Fibroblast of lung (primary cell): Measurements from ENCODE around the gene POLR2I. TPM values are rescaled to one million over a fixed set of nuclear protein-coding genes. Genes with fewer than 3 reads are reported as not detected.

Experiments used
- DNase-seq, 2 donors: peaks; one replicate each; pipeline versions ENCODE4 v3.0.0 to v3.0.0-alpha.2; 2010; ENCODE audit warnings: low read depth in 2 of 2
- H2AFZ ChIP-seq: 2 replicates; pipeline ENCODE4 v1.5.1; 2012; ENCODE audit warnings: low read length, control low read depth, inconsistent platforms
- H3K27ac ChIP-seq: 2 replicates; pipeline ENCODE4 v1.5.1; 2011; ENCODE audit warnings: low read length, control low read depth; ENCODE audit not compliant: insufficient read depth
- H3K27me3 ChIP-seq: 2 replicates; pipeline ENCODE4 v1.5.1; 2011; ENCODE audit warnings: mild to moderate bottlenecking, low read length; ENCODE audit not compliant: control insufficient read depth, insufficient read depth
- H3K36me3 ChIP-seq: 2 replicates; pipeline ENCODE4 v1.5.1; 2011; ENCODE audit warnings: low read length; ENCODE audit not compliant: control insufficient read depth, insufficient read depth
- H3K4me1 ChIP-seq: 2 replicates; pipeline ENCODE4 v1.5.1; 2011; ENCODE audit warnings: low read length; ENCODE audit not compliant: control insufficient read depth, insufficient read depth; ENCODE audit errors: extremely low read depth
- H3K4me2 ChIP-seq: 2 replicates; pipeline ENCODE4 v1.5.1; 2011; ENCODE audit warnings: low read length, control low read depth; ENCODE audit not compliant: insufficient read depth; ENCODE audit errors: extremely low read depth
- H3K4me3 ChIP-seq, 4 experiments: fragments of 200-600 bp in 1 of 4; sonication (generic) in 1 of 4; replicated peaks in 1 of 4; 2 replicates each; pipeline ENCODE4 v1.5.1; 2011 to 2016; ENCODE audit warnings: low read length in 4 of 4, low read depth in 3 of 4, mild to moderate bottlenecking in 3 of 4, control low read depth in 2 of 4, inconsistent platforms in 1 of 4, mixed read lengths in 1 of 4; ENCODE audit not compliant: insufficient read depth in 1 of 4; ENCODE audit errors: control extremely low read depth in 1 of 4
- H3K79me2 ChIP-seq: 2 replicates; pipeline ENCODE4 v1.5.1; 2012; ENCODE audit warnings: mild to moderate bottlenecking, low read length, inconsistent platforms; ENCODE audit not compliant: control insufficient read depth, insufficient read depth
- H3K9ac ChIP-seq: 2 replicates; pipeline ENCODE4 v1.5.1; 2011; ENCODE audit warnings: mild to moderate bottlenecking, low read length, control low read depth; ENCODE audit not compliant: insufficient read depth
- H3K9me3 ChIP-seq: 2 replicates; pipeline ENCODE4 v1.5.1; 2012; ENCODE audit warnings: low read depth, low read length; ENCODE audit not compliant: control insufficient read depth, insufficient read depth
- H4K20me1 ChIP-seq: 2 replicates; pipeline ENCODE4 v1.5.1; 2011; ENCODE audit warnings: low read length; ENCODE audit not compliant: control insufficient read depth, insufficient read depth; ENCODE audit errors: extremely low read depth
- CTCF ChIP-seq, 2 donors: IDR thresholded peaks in 1 of 2; conservative IDR thresholded peaks in 1 of 2; 1 replicate in 1 of 2; 2 replicates in 1 of 2; pipeline ENCODE4 v1.5.1; 2011 to 2012; ENCODE audit warnings: low read length in 2 of 2, control low read depth in 1 of 2, inconsistent platforms in 1 of 2, low read depth in 1 of 2, mild to moderate bottlenecking in 1 of 2
- EZH2 ChIP-seq: IDR thresholded peaks from 2 replicates; pipeline ENCODE4 v1.5.1; 2012; ENCODE audit warnings: low read length, control low read depth, mild to moderate bottlenecking; ENCODE audit errors: missing control alignments
- polyA plus RNA-seq, 2 donors: library from polyadenylated mRNA; depleted of rRNA in 1 of 2; stranded (reverse) in 1 of 2; unstranded in 1 of 2; fragments of >200 nt; gene quantifications; 2 replicates each; pipeline ENCODE4 v1.2.1, GENCODE V29; 2011 to 2012; ENCODE audit warnings: missing spikeins in 1 of 2
- total RNA-seq: library from RNA; depleted of rRNA; stranded (reverse); fragments of >200 nt; gene quantifications from 2 replicates; pipeline ENCODE4 v1.2.1, GENCODE V29; 2014

Gene POLR2I
- total and polyA plus RNA-seq, 2 donors (not counting 1 experiment from before 2014, with no cell fraction given): 36.1 to 97.6 TPM

- no peaks in the 10 kb centered on the region for H3K27me3 ChIP-seq
- TF ChIP-seq CTCF (conservative IDR thresholded peaks at IDR 0.05 in 1 of 2, IDR thresholded peaks at IDR 0.05 in 1 of 2; ENCODE audit: low read depth in 1 of 2, low read length in 2 of 2) (no peak), EZH2 (no peak)
- peaks cover 18% of the 10 kb centered on the region for H3K36me3 ChIP-seq
- no peak for DNase-seq
- H3K27ac ChIP-seq: no peak overlapping the region
- no peaks in the 10 kb centered on the region for H3K4me1 ChIP-seq
- H3K79me2 ChIP-seq: peaks cover 5% of the 10 kb centered on the region
- H2AFZ ChIP-seq: no peak overlapping the region
- no peaks in the 10 kb centered on the region for H4K20me1 ChIP-seq
- no peak overlapping the region for H3K9ac ChIP-seq
- no peaks in the 10 kb centered on the region for H3K9me3 ChIP-seq
- no peak overlapping the region for H3K4me3 ChIP-seq
- H3K4me2 ChIP-seq: no peak overlapping the region
Observed at GRCh38 chr19:36121486-36122124, 6.9 kb upstream of the POLR2I start.

- Histone ChIP-seq H3K27ac (no peak overlapping the region), H3K4me3 (no peak overlapping the region)
Observed at GRCh38 chr19:36120984-36121358, 6.3 kb upstream of the POLR2I start.

More at GRCh38 chr19:36120984-36121358, 6.3 kb upstream of the POLR2I start:
- H3K9ac ChIP-seq: no peak overlapping the region
- H3K79me2 ChIP-seq: peaks cover 10% of the 10 kb centered on the region
- no peaks in the 10 kb centered on the region for H4K20me1 ChIP-seq
- no peak overlapping the region for H3K4me2 ChIP-seq
- no peak overlapping the region for H2AFZ ChIP-seq
- no peaks in the 10 kb centered on the region for H3K27me3 ChIP-seq
- no peak for DNase-seq
- no peaks in the 10 kb centered on the region for H3K9me3 ChIP-seq
- H3K4me1 ChIP-seq: peaks cover 4% of the 10 kb centered on the region
- peaks cover 18% of the 10 kb centered on the region for H3K36me3 ChIP-seq
- TF ChIP-seq EZH2 (no peak), CTCF (conservative IDR thresholded peaks at IDR 0.05 in 1 of 2, IDR thresholded peaks at IDR 0.05 in 1 of 2; ENCODE audit: low read depth in 1 of 2, low read length in 2 of 2) (no peak)
